ENCODE measurements around the gene TMEM126B.
"Not testable (repeated sequence)": the region's sequence is repeated elsewhere in the genome, so short reads cannot be mapped to it uniquely, and the experiment has no call there.

TMEM126B gene

GRCh38 chr11:85651118-85651517 lies 22.7 kb downstream of the TMEM126B start:
- DNase-seq, result no peak

- DNase-seq, result no peak
Observed at GRCh38 chr11:85652786-85653447, 24.5 kb downstream of the TMEM126B start.

- DNase-seq, result not testable (repeated sequence)
Observed at GRCh38 chr11:85654343-85654742, 25.9 kb downstream of the TMEM126B start.

- no peak for DNase-seq
Observed at GRCh38 chr11:85656777-85657176, 28.4 kb downstream of the TMEM126B start.

GRCh38 chr11:85658180-85658579 lies 29.8 kb downstream of the TMEM126B start:
- no peak for DNase-seq

- DNase-seq, result no peak
Observed at GRCh38 chr11:85661972-85662664, 33.7 kb downstream of the TMEM126B start.

GRCh38 chr11:85663080-85663752 lies 34.8 kb downstream of the TMEM126B start:
- DNase-seq, result no peak

- DNase-seq, result peak; percentile 88
Observed at GRCh38 chr11:85663753-85664614, 35.6 kb downstream of the TMEM126B start.

- peak; percentile 97 for DNase-seq
Observed at GRCh38 chr11:85664615-85665481, 36.5 kb downstream of the TMEM126B start, which contains the start of gene CREBZF. TSS of gene CREBZF (minus strand) at chr11:85665129. CDS start at chr11:85664875, 254 bp downstream.

GRCh38 chr11:85665733-85666132 lies 37.3 kb downstream of the TMEM126B start:
- DNase-seq, result no peak

GRCh38 chr11:85666687-85667086 lies 38.3 kb downstream of the TMEM126B start:
- DNase-seq, result no peak

GRCh38 chr11:85668157-85668556 lies 39.8 kb downstream of the TMEM126B start:
- no peak for DNase-seq

GRCh38 chr11:85670949-85671663 lies 42.7 kb downstream of the TMEM126B start:
- DNase-seq, result not testable (repeated sequence)

GRCh38 chr11:85672105-85672902 lies 43.9 kb downstream of the TMEM126B start:
- no peak for DNase-seq

GRCh38 chr11:85673393-85673792 lies 45.0 kb downstream of the TMEM126B start:
- no peak for DNase-seq

GRCh38 chr11:85679576-85679975 lies 51.2 kb downstream of the TMEM126B start:
- DNase-seq, result no peak

GRCh38 chr11:85680897-85681296 lies 52.5 kb downstream of the TMEM126B start:
- no peak for DNase-seq

GRCh38 chr11:85682330-85683305 lies 54.2 kb downstream of the TMEM126B start:
- peak; percentile 85 for DNase-seq

Measured in femur (tissue), 1 donor.